ENCODE data around the gene CLIC5. TPM values are rescaled to one million over a fixed set of nuclear protein-coding genes. Genes with fewer than 3 reads are reported as not detected.

CLIC5 gene
- total RNA-seq, 1 donor from 2014 or later, result 8.2 TPM

- no peak for DNase-seq (ENCODE audit: low spot score)
These were observed 49.3 kb downstream of the CLIC5 start for GRCh38 chr6:45966340-45966739.

GRCh38 chr6:45965792-45966191 lies 49.9 kb downstream of the CLIC5 start:
- no peak for DNase-seq (ENCODE audit: low spot score)

GRCh38 chr6:45965007-45965406 lies 50.7 kb downstream of the CLIC5 start:
- DNase-seq (ENCODE audit: low spot score), result no peak

GRCh38 chr6:45964300-45964699 lies 51.4 kb downstream of the CLIC5 start:
- DNase-seq (ENCODE audit: low spot score), result no peak

GRCh38 chr6:45963896-45964295 lies 51.8 kb downstream of the CLIC5 start:
- DNase-seq (ENCODE audit: low spot score), result no peak

GRCh38 chr6:45961125-45961524 lies 54.5 kb downstream of the CLIC5 start:
- DNase-seq (ENCODE audit: low spot score), result no peak

DNA sequence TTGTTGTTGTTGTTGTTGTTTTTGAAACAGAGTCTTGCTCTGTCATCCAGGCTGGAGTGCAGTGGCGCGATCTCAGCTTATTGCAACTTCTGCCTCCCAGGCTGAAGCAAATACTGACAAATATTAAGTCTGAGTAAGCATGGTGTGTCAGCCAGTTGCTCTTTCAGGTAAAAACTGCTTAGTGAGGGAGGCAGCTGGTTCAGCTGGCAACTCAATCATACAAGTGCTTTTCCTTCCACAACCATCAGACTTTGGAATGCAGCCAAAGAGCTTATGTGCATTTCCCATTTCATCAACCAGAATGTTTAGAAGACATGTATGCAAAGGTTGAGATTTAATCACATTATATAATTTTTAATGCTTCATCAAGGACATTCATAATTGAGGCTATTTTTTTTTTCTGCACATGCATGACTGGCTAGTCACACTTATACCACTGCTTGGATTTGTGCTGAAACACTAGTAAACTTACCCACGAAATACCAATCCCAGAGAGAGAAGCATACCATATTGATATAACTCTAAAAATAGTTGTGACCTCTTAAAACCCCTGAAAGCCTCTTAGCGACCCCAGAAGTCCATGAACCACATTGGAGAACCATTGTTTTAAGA lies 56.0 kb downstream of the CLIC5 start:
- no peak for DNase-seq (ENCODE audit: low spot score)

- DNase-seq (ENCODE audit: low spot score), result no peak
These were observed 59.0 kb downstream of the CLIC5 start for GRCh38 chr6:45956663-45957062.

DNA sequence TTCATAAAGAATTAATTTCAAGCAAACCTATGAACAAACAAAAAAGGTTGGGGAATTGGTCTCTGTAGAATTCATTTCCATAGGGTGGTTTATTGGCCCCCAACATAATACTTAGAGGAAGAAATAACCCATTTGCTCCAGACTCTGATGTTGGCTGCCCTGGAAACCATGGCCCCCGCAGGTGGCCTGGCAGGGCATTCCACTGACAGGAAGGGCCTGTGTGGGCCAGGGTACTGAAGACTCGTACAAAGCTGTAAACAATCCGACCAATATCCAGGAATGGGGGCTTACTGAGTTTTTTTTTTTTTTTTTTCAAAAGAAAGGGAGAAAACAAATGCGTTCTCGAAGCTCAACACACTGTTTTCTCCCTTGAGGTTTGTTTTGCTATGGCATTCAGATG lies 59.5 kb downstream of the CLIC5 start:
- no peak for DNase-seq (ENCODE audit: low spot score)

DNA sequence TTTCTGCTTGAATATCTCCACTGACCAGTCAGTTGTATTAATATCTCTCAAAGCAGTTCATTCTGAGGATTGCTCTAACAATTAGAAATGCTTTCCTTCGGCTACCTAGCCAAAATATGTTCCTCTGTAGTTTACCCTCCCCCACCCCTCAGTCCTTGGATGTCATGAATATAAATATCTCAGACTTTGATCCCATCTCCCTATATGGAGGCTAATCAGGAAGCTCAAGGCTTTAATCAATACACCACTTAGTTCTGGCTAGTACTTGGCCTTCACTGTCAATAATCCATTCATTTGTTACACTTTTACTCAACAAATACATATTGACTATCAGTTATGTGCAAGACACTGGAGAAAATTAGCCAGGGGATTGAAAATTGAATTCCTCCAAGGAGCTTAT lies 60.1 kb downstream of the CLIC5 start:
- no peak for DNase-seq (ENCODE audit: low spot score)

DNA sequence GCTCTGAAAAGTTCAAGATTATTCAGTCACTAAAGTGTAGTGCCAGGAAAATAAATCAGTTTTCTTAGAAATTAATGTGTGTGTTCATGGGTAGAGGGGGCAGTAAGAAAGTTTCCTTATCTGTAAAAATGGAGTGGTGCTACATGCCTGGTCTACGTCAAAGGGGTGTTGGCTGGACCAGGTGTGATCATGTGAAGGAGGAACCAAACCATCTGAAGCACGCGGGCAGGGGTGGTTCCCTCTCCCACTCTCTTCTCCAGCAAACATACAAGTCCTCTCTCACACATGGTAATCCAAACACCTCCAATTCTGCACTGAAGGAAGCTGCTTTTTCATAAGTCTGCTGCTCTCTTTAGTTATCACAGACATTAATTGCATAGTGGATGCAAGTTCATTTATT lies 63.1 kb downstream of the CLIC5 start:
- DNase-seq (ENCODE audit: low spot score), result no peak

- no peak for DNase-seq (ENCODE audit: low spot score)
These were observed 63.5 kb downstream of the CLIC5 start for GRCh38 chr6:45952168-45952529.

DNA sequence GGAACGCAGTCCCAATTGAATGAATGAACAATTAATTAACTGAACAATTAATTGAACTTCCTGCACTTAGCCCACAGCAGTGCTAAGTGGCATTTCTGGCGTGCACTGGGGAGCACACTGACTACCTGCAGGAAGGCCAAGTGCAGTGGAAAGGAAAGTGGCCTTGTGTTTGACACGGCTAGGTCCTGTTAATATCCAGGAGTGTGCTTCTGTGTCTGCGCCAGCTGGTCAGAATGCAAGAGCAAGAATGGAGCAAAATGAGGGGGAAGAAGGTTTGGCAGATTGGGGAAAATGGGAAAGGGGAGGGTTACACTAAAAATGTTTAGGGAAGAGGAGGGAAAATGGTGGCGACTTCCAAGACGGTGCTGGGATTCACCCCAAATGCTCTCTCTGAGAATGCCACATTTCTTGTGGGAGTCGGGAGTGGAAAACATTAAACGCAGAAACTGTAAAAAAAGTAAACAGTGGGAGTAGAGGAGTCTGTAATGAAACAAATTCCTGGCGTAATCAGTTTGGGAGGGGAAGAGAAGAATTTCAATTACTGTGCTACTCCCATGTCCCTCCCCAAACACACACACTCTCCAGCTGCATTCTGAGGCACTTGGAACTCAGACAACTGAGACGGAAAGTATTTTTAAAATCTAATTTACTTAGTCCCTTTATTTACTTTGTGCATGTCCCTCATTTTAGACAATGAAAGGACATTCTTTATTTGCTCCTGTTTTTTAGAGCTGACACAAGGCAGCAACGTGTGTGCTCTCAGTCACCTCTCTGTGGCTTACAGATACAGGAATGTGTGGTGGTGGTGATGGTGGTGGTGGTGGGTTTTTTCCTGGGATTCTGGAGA lies 64.1 kb downstream of the CLIC5 start:
- DNase-seq (ENCODE audit: low spot score), result no peak

DNA sequence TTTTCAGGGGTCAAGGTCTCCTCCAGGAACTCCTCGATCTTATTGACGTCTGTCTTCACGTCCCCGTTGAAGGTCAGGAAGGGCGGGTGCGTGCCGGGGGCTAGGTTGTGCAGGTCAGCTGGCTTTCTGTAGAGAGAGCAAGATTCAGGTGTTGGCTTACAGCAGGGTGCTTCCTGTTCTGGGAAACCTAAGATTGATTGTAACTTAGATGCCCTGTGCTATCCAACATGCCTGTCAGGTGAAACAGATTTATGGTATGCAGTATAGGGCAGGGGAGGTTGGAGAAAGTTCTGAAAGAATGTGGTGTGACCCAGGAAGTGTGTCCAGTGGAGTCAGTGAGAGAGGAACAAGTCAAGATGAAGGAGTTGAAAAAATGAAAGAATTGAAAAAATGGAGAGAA lies 66.4 kb downstream of the CLIC5 start:
- no peak for DNase-seq (ENCODE audit: low spot score)

DNA sequence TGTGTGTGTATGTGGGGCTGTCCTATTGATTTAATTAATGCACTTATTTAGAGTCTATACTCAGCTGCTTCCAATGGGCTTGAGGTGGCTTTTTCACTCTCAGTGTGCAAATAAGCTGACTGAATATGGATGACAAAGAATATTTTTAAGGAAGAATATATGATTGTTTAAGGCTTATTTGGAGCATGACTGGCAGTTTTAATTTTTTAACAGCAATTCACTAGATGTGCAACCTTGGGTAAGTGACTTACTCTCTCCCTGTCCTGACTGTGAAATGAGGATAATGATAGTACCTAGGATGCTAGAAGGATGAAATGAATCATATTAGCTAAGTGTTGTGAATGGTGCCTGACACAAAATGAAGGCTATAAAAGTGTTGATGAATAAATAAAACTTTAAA lies 67.9 kb downstream of the CLIC5 start:
- no peak for DNase-seq (ENCODE audit: low spot score)

DNA sequence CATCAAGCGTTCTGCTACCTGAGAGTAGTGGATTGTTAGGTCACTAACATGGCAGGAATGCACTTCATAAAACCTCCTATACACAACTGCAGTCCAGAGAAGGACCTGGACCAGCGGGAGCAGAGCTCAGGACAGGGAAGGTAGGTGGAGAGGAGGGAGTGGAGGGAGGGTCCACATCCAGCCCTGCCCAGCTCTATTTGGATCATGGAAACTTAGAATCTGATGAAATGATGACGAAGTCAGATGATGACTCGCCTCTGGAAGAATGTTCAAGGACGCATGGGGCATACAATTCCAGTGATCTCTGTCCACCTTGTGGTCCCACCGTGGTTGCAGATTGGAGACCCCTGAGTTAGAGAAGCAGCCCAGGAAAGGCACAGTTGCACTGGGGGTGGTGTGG lies 68.8 kb downstream of the CLIC5 start:
- no peak for DNase-seq (ENCODE audit: low spot score)

DNA sequence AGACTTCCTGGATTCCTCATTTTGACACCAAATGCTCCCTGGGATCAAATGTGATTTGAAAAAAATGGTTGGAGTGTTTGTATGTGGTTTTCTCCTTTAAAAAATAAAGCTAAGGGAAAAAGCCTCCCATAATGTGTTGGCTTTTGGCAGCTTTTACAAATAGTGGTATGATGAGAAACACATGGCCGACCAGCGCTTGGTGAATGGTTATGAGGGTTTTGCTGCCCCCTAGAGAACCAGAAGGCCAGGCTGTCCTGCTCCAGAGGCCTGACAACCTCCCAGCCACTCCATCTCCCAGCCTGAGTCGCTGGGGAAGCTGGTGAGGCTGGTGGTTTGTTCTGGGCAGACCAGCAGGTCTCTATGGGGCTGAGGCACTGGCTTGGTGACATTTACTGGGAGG lies 69.3 kb downstream of the CLIC5 start:
- no peak for DNase-seq (ENCODE audit: low spot score)

GRCh38 chr6:45942953-45943352 lies 72.7 kb downstream of the CLIC5 start:
- DNase-seq (ENCODE audit: low spot score), result no peak

DNA sequence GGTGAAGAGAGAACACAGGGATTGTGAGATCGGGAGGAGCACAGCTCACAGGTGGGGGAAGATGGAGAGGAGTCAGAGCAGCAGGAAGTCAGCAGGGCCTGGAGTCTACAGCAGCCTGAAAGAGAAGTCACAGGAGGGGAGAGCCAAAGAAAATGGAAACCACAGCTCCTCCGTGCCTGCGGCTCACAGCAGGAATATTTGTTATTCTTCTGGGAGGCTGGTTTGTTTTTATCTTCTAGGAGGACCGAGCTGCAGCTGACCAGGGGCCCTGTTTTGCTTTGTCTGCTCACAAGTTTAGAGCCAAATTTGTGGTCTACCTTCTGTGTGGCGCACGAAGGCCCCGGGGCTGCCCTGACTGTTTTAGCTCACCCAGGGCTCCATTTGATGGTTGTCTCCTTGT lies 81.8 kb downstream of the CLIC5 start:
- DNase-seq (ENCODE audit: low spot score), result no peak

DNA sequence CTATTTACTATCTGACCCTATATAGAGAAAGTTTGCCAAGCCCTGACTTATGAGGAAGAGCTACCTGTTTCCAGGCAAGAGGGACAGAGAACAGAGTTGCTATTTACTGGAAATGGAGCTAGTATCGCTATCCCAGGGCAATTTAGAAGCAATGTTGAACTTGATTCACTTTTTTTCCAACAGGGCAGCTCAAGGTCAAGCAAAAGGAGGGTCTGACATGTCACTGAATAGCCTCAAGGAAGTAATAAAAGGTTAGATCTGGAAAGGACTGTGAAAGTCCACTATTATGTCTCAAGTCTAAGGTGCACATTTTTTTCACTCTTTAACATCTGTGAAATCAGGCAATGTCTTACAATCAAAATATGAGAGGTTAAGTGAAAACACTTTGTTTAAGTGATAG lies 84.4 kb downstream of the CLIC5 start:
- no peak for DNase-seq (ENCODE audit: low spot score)

DNA sequence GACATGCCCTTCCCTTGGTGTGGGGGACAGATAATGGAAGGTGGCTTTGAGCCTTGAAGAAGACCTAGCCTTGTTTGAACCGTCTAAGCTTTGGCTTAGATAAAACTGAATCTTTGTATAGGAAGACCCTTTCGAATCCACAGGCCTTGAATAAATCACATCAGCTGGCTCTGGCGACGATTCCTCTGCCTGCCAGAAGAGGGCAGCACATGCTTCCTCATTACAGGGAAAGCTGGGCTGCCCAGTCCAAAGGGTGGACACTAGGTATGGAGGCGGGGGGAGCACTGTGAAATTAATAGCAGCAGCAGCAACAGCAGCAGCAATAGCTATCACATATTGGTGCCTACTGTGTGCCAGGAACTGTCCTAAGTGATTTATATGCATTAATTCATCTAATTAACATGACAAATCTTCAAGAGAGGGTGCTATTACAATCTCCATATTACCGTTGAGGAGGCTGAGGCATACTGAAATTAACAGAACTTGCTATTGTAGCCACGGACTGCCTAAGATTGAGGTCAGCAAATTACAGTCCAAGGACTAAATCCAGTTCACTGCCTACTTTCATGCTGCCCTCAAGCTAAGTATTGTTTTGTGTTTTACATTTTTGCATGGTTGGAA lies 85.1 kb downstream of the CLIC5 start:
- no peak for DNase-seq (ENCODE audit: low spot score)

Data from mesenteric fat pad (tissue), 1 donor.